Thoracic aorta (tissue), 2 donors: ENCODE data around the gene MED14. TPM values are rescaled to one million over a fixed set of nuclear protein-coding genes. Genes with fewer than 3 reads are reported as not detected.

ENCODE experiments used
- ATAC-seq: fragments of 150-250 bp; one replicate; pipeline ENCODE4 v1.8.0; 2017; ENCODE audit warnings: low read depth; ENCODE audit not compliant: insufficient number of reproducible peaks, low FRiP score
- DNase-seq: peaks from one replicate; pipeline ENCODE4 v3.0.0-alpha.2; 2020; ENCODE audit warnings: low spot score
- H3K27ac ChIP-seq, 2 donors: fragments of 200-600 bp; sonication (generic); 1 replicate in 1 of 2; 2 replicates in 1 of 2; pipeline ENCODE4 v1.5.1; 2016; ENCODE audit warnings: mild to moderate bottlenecking in 2 of 2, moderate library complexity in 2 of 2
- H3K27me3 ChIP-seq: fragments of 200-600 bp; sonication (generic); replicated peaks from 2 replicates; pipeline ENCODE4 v1.6.0; 2016; ENCODE audit warnings: mild to moderate bottlenecking; ENCODE audit not compliant: insufficient read depth
- H3K36me3 ChIP-seq: fragments of 200-600 bp; sonication (generic); one replicate; pipeline ENCODE4 v1.5.1; 2016
- H3K4me1 ChIP-seq, 2 donors: fragments of 200-600 bp; sonication (generic); 1 replicate in 1 of 2; 2 replicates in 1 of 2; pipeline versions ENCODE4 v1.5.1 to v1.6.0; 2016; ENCODE audit warnings: low read depth in 2 of 2, mild to moderate bottlenecking in 1 of 2; ENCODE audit not compliant: control insufficient read depth in 1 of 2
- H3K4me3 ChIP-seq: fragments of 200-600 bp; sonication (generic); 2 replicates; pipeline ENCODE4 v1.5.1; 2016; ENCODE audit warnings: mild to moderate bottlenecking
- H3K9me3 ChIP-seq: fragments of 200-600 bp; sonication (generic); 2 replicates; pipeline ENCODE4 v1.5.1; 2016
- total RNA-seq, 2 donors: library from RNA; depleted of rRNA; stranded (reverse); fragments of >200 nt; gene quantifications; one replicate each; pipeline versions ENCODE4 v1.1.0 to v1.2.3, GENCODE V29; 2016
- TF ChIP-seq, protein P1 (sequence below): fragments of 200-600 bp; sonication (generic); IDR thresholded peaks from one replicate; pipeline ENCODE4 v1.5.1; 2019; ENCODE audit warnings: antibody characterized with exemption

The MED14 gene
- total RNA-seq, 2 donors from 2014 or later: 25.7 to 94.1 TPM

DNA sequence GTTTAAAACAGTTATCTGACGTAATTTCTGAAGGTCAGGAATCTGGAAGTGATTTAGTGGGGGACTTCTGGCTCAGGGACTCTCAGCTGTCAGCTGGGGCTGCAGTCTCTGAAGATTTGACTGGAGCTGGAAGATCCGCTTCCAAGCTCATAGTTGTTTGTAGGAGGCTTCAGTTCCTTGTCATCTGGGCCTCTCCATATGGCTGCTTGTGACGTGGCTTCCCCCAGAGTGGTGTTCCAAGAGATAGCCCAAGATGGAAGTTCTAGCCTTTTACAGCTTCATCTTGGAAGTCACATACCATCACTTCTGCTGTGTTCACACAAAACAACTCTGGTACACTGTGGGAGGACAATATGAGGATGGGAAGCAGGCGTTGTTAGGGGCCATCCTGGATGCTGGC is 110.0 kb downstream of the MED14 start:
- no peaks in the 10 kb centered on the region for H3K27me3 ChIP-seq
- ATAC-seq (no peak), DNase-seq (no peak)
- no peaks in the 10 kb centered on the region for H3K9me3 ChIP-seq
- H3K4me3 ChIP-seq: no peak overlapping the region
- H3K4me1 ChIP-seq: no peaks in the 10 kb centered on the region
- H3K36me3 ChIP-seq: peaks cover 7% of the 10 kb centered on the region
- TF ChIP-seq, protein P1, sequence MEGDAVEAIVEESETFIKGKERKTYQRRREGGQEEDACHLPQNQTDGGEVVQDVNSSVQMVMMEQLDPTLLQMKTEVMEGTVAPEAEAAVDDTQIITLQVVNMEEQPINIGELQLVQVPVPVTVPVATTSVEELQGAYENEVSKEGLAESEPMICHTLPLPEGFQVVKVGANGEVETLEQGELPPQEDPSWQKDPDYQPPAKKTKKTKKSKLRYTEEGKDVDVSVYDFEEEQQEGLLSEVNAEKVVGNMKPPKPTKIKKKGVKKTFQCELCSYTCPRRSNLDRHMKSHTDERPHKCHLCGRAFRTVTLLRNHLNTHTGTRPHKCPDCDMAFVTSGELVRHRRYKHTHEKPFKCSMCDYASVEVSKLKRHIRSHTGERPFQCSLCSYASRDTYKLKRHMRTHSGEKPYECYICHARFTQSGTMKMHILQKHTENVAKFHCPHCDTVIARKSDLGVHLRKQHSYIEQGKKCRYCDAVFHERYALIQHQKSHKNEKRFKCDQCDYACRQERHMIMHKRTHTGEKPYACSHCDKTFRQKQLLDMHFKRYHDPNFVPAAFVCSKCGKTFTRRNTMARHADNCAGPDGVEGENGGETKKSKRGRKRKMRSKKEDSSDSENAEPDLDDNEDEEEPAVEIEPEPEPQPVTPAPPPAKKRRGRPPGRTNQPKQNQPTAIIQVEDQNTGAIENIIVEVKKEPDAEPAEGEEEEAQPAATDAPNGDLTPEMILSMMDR: no peak
- H3K27ac ChIP-seq: no peak overlapping the region

- TF ChIP-seq, protein P1: no peak
- no peak overlapping the region for H3K4me3 ChIP-seq
- no peak overlapping the region for H3K27ac ChIP-seq
- H3K4me1 ChIP-seq: no peaks in the 10 kb centered on the region
- DNase-seq: no peak
- H3K27me3 ChIP-seq: no peaks in the 10 kb centered on the region
- no peaks in the 10 kb centered on the region for H3K9me3 ChIP-seq
- H3K36me3 ChIP-seq: peaks cover under 1% of the 10 kb centered on the region
- no peak for ATAC-seq
Measured at GRCh38 chrX:40623665-40624064, 111.7 kb downstream of the MED14 start.

DNA sequence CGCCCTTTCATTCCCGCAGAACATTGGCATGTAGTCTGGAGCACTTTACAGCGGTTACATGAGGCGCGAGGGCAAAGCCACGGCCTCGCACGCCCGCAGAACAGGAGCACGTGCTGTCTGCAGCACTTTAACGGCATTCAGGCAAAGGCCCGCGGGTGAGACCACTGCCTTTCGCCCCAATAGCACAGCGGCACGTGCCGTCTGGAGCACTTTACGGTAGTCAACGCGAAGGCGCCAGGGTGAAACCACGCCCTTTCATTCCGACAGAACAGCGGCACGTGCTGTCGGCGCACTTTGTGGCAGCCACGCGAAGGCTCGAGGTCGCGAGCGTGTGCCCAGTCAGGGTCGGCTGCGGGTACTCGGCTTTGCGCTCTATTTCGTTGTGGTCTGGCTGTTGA is 112.2 kb downstream of the MED14 start, which contains the start of gene MPC1L:
Gene MPC1L, plus strand, starts transcription at position 290 of the 398 bp plus-strand sequence. CDS start 138 bp downstream, outside the sequence.
- ATAC-seq (no peak), DNase-seq (no peak)
- Histone ChIP-seq H3K27me3 (no peaks in the 10 kb centered on the region), H3K9me3 (no peaks in the 10 kb centered on the region), H3K36me3 (no peaks in the 10 kb centered on the region), H3K4me3 (no peak within 1 kb of the TSS), H3K27ac (no peak within 1 kb of the TSS), H3K4me1 (no peaks in the 10 kb centered on the region)
- TF ChIP-seq, protein P1: no peak

GRCh38 chrX:40622479-40623138 is 112.7 kb downstream of the MED14 start:
- Histone ChIP-seq H3K4me3 (no peak overlapping the region), H3K27me3 (no peaks in the 10 kb centered on the region), H3K36me3 (no peaks in the 10 kb centered on the region), H3K9me3 (no peaks in the 10 kb centered on the region), H3K4me1 (no peaks in the 10 kb centered on the region), H3K27ac (no peak overlapping the region)
- ATAC-seq: no peak
- DNase-seq: no peak
- TF ChIP-seq, protein P1: no peak

DNA sequence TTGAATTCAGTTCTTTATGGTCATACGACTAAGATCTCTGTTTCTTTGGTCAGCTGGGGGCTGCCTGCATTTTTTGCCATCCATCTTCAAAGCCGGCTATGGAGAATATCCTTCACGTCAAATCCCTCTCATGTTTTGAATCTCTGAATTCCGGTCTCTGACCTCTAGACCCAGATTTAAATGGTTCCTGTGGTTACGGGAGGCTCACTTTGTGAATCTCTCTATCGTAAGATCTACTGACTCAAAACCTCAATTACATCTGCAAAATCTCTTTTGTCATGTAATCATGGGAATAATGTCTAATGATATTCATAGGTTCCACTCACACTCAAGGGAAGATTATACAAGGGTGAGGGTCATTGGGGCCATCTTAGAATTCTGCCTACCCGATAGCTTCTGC is 117.8 kb downstream of the MED14 start:
- ATAC-seq (no peak), DNase-seq (no peak)
- no peak overlapping the region for H3K27ac ChIP-seq
- no peaks in the 10 kb centered on the region for H3K36me3 ChIP-seq
- no peaks in the 10 kb centered on the region for H3K27me3 ChIP-seq
- TF ChIP-seq, protein P1: no peak
- no peaks in the 10 kb centered on the region for H3K9me3 ChIP-seq
- no peak overlapping the region for H3K4me3 ChIP-seq
- H3K4me1 ChIP-seq: no peaks in the 10 kb centered on the region
